Mononuclear cell (primary cell): Measurements from ENCODE around the gene C4orf50. TPM values are rescaled to one million over a fixed set of nuclear protein-coding genes. Genes with fewer than 3 reads are reported as not detected.

Experiments
- H3K27me3 ChIP-seq: 2 replicates; pipeline ENCODE4 v1.6.0; 2011; ENCODE audit warnings: low read length, control low read depth; ENCODE audit not compliant: insufficient read depth
- H3K4me1 ChIP-seq: 2 replicates; pipeline ENCODE4 v1.5.1; 2011; ENCODE audit warnings: mild to moderate bottlenecking, low read length, control low read depth; ENCODE audit not compliant: insufficient read depth
- H3K4me3 ChIP-seq: 2 replicates; pipeline ENCODE4 v1.5.1; 2011; ENCODE audit warnings: mild to moderate bottlenecking, low read length, moderate library complexity
- H3K9me3 ChIP-seq: 2 replicates; pipeline ENCODE4 v1.5.1; 2011; ENCODE audit warnings: low read depth, mild to moderate bottlenecking, control low read depth, low read length
- total RNA-seq: library from RNA; depleted of rRNA; stranded (reverse); fragments of >200 nt; gene quantifications from one replicate; pipeline ENCODE4 v1.2.3, GENCODE V29; 2012

C4orf50 gene
- total RNA-seq: 0.21 TPM

- Histone ChIP-seq H3K4me1 (no peaks in the 10 kb centered on the region), H3K27me3 (no peaks in the 10 kb centered on the region), H3K9me3 (no peaks in the 10 kb centered on the region), H3K4me3 (no peak within 1 kb of the TSS)
These were observed at the start of gene C4orf50 for GRCh38 chr4:6018331-6018730. Gene C4orf50 (minus strand): TSS chr4:6018431.

GRCh38 chr4:6065934-6066590 lies 47.8 kb upstream of the C4orf50 start:
- H3K4me3 ChIP-seq: no peak overlapping the region
- no peaks in the 10 kb centered on the region for H3K27me3 ChIP-seq
- H3K4me1 ChIP-seq: no peaks in the 10 kb centered on the region
- H3K9me3 ChIP-seq: no peaks in the 10 kb centered on the region

GRCh38 chr4:6065166-6065565 lies 46.9 kb upstream of the C4orf50 start:
- Histone ChIP-seq H3K4me1 (no peaks in the 10 kb centered on the region), H3K4me3 (no peak overlapping the region), H3K27me3 (no peaks in the 10 kb centered on the region), H3K9me3 (no peaks in the 10 kb centered on the region)

- Histone ChIP-seq H3K4me3 (no peak overlapping the region), H3K9me3 (no peaks in the 10 kb centered on the region), H3K27me3 (no peaks in the 10 kb centered on the region), H3K4me1 (no peaks in the 10 kb centered on the region)
These were observed 46.2 kb upstream of the C4orf50 start for GRCh38 chr4:6064383-6064782.

GRCh38 chr4:6063684-6064083 lies 45.5 kb upstream of the C4orf50 start:
- H3K4me3 ChIP-seq: no peak overlapping the region
- H3K4me1 ChIP-seq: no peaks in the 10 kb centered on the region
- H3K9me3 ChIP-seq: peaks cover 4% of the 10 kb centered on the region
- no peaks in the 10 kb centered on the region for H3K27me3 ChIP-seq

- H3K27me3 ChIP-seq: no peaks in the 10 kb centered on the region
- H3K4me1 ChIP-seq: no peaks in the 10 kb centered on the region
- H3K9me3 ChIP-seq: peaks cover 10% of the 10 kb centered on the region
These were observed 43.9 kb upstream of the C4orf50 start for GRCh38 chr4:6062133-6062532.

GRCh38 chr4:6059375-6059805 lies 41.2 kb upstream of the C4orf50 start:
- Histone ChIP-seq H3K4me3 (no peak overlapping the region), H3K27me3 (no peaks in the 10 kb centered on the region), H3K9me3 (peaks cover 10% of the 10 kb centered on the region), H3K4me1 (no peaks in the 10 kb centered on the region)

More at GRCh38 chr4:6062133-6062532, 43.9 kb upstream of the C4orf50 start:
- H3K4me3 ChIP-seq: no peak overlapping the region

GRCh38 chr4:6058531-6059374 lies 40.5 kb upstream of the C4orf50 start:
- Histone ChIP-seq H3K4me1 (no peaks in the 10 kb centered on the region), H3K27me3 (no peaks in the 10 kb centered on the region), H3K9me3 (peaks cover 10% of the 10 kb centered on the region), H3K4me3 (no peak overlapping the region)

- Histone ChIP-seq H3K9me3 (peaks cover 10% of the 10 kb centered on the region), H3K27me3 (no peaks in the 10 kb centered on the region), H3K4me1 (no peaks in the 10 kb centered on the region), H3K4me3 (no peak overlapping the region)
These were observed 38.9 kb upstream of the C4orf50 start for GRCh38 chr4:6056976-6057766.

- H3K9me3 ChIP-seq: peaks cover 10% of the 10 kb centered on the region
- no peaks in the 10 kb centered on the region for H3K27me3 ChIP-seq
- no peak overlapping the region for H3K4me3 ChIP-seq
- no peaks in the 10 kb centered on the region for H3K4me1 ChIP-seq
These were observed 37.2 kb upstream of the C4orf50 start for GRCh38 chr4:6055436-6055835.

GRCh38 chr4:6055030-6055429 lies 36.8 kb upstream of the C4orf50 start:
- Histone ChIP-seq H3K9me3 (peaks cover 10% of the 10 kb centered on the region), H3K27me3 (no peaks in the 10 kb centered on the region), H3K4me3 (no peak overlapping the region), H3K4me1 (no peaks in the 10 kb centered on the region)

- Histone ChIP-seq H3K27me3 (no peaks in the 10 kb centered on the region), H3K4me3 (no peak overlapping the region), H3K9me3 (peaks cover 10% of the 10 kb centered on the region), H3K4me1 (no peaks in the 10 kb centered on the region)
These were observed 36.1 kb upstream of the C4orf50 start for GRCh38 chr4:6054162-6054922.

- Histone ChIP-seq H3K27me3 (no peaks in the 10 kb centered on the region), H3K9me3 (no peaks in the 10 kb centered on the region), H3K4me1 (no peaks in the 10 kb centered on the region), H3K4me3 (no peak overlapping the region)
These were observed 34.4 kb upstream of the C4orf50 start for GRCh38 chr4:6052679-6053078.

- H3K4me3 ChIP-seq: no peak overlapping the region
- no peaks in the 10 kb centered on the region for H3K9me3 ChIP-seq
- no peaks in the 10 kb centered on the region for H3K4me1 ChIP-seq
- no peaks in the 10 kb centered on the region for H3K27me3 ChIP-seq
These were observed 32.3 kb upstream of the C4orf50 start for GRCh38 chr4:6050551-6050950.
